Panc1 (cell line): ENCODE data around the gene C3orf70. TPM values are rescaled to one million over a fixed set of nuclear protein-coding genes. Genes with fewer than 3 reads are reported as not detected.

Experiments used
- ATAC-seq: fragments of 200-7000 bp; cut with Tn5 transposase; 2 replicates; pipeline ENCODE4 v1.9.1; 2020; ENCODE audit warnings: mild to moderate bottlenecking, moderate library complexity
- BruUV-seq: library from RNA; stranded (reverse); fragments of 400-500 nt; replicated peaks from 2 replicates; lab custom pipeline; 2021; lab: Mats Ljungman, UMichigan
- CTCF ChIA-PET: fragments of 300-600 bp; sonication (Branson Sonifier 250); formaldehyde crosslinking; loops from one replicate; lab custom pipeline; 2022; ENCODE audit warnings: antibody characterized with exemption; lab: Charles Lee
- POLR2A ChIA-PET: fragments of 300-600 bp; sonication (Branson Sonifier 250); formaldehyde crosslinking; loops from one replicate; lab custom pipeline; 2022; ENCODE audit warnings: antibody characterized with exemption; lab: Charles Lee
- DNase-seq: peaks from one replicate; pipeline ENCODE4 v3.0.0-alpha.2; 2010; ENCODE audit warnings: low read depth, low spot score
- H3K27ac ChIP-seq: 2 replicates; pipeline ENCODE4 v1.5.1; 2011; ENCODE audit warnings: mild to moderate bottlenecking, low read length, inconsistent platforms
- H3K27me3 ChIP-seq: fragments of 200-500 bp; sonication (Bioruptor generic); 2 replicates; pipeline ENCODE4 v1.6.0; 2014; ENCODE audit warnings: low read length, inconsistent platforms; ENCODE audit not compliant: control insufficient read depth, insufficient read depth
- H3K36me3 ChIP-seq: fragments of 200-500 bp; sonication (Bioruptor generic); 2 replicates; pipeline ENCODE4 v1.5.1; 2014; ENCODE audit warnings: inconsistent platforms, mild to moderate bottlenecking, low read length, moderate library complexity; ENCODE audit not compliant: control insufficient read depth, insufficient read depth
- H3K4me1 ChIP-seq: 2 replicates; pipeline ENCODE4 v1.5.1; 2011; ENCODE audit warnings: inconsistent platforms, mild to moderate bottlenecking, low read length, moderate library complexity; ENCODE audit not compliant: control insufficient read depth, insufficient read depth
- H3K4me3 ChIP-seq, 2 experiments: 2 replicates each; pipeline ENCODE4 v1.5.1; 2011 to 2012; ENCODE audit warnings: low read depth in 2 of 2, low read length in 2 of 2, mild to moderate bottlenecking in 2 of 2, inconsistent platforms in 1 of 2, moderate library complexity in 1 of 2
- H3K9me3 ChIP-seq: fragments of 200-500 bp; sonication (Bioruptor generic); 2 replicates; pipeline ENCODE4 v1.5.1; 2014; ENCODE audit warnings: low read depth, mild to moderate bottlenecking, inconsistent platforms, low read length, moderate library complexity; ENCODE audit not compliant: control insufficient read depth, insufficient read depth
- POLR2AphosphoS5 ChIP-seq: IDR thresholded peaks from 2 replicates; pipeline ENCODE4 v1.6.1; 2012; ENCODE audit warnings: mild to moderate bottlenecking, low read depth, low read length, moderate library complexity
- REST ChIP-seq, 2 experiments: IDR thresholded peaks; 2 replicates each; pipeline ENCODE4 v1.6.1; 2011 to 2012; ENCODE audit warnings: low read depth in 2 of 2, control low read depth in 1 of 2, low read length in 1 of 2, mild to moderate bottlenecking in 1 of 2, moderate library complexity in 1 of 2; ENCODE audit not compliant: insufficient read depth in 1 of 2
- SIN3A ChIP-seq: IDR thresholded peaks from 2 replicates; pipeline ENCODE4 v1.6.1; 2012; ENCODE audit warnings: low read depth, mild to moderate bottlenecking, low read length, moderate library complexity, borderline replicate concordance; ENCODE audit not compliant: insufficient read depth
- TCF7L2 ChIP-seq: IDR thresholded peaks from 2 replicates; pipeline ENCODE4 v1.6.1; 2011; ENCODE audit warnings: mild to moderate bottlenecking, low read depth, low read length, inconsistent platforms
- in situ Hi-C: cut with HindIII; loops from 2 replicates; pipeline ENCODE4 v1.10.0; 2016; ENCODE audit warnings: low sequenced_read_pairs, low pct_unique_long_range_greater_than_20kb
- intact Hi-C: fragments of 100-400 bp; cut with micrococcal nuclease; formaldehyde crosslinking; loops from one replicate; pipeline ENCODE4 v1.10.0; 2022; ENCODE audit not compliant: unreplicated experiment
- total RNA-seq: library from RNA; stranded (reverse); gene quantifications from one replicate; pipeline ENCODE4 v1.2.1, GENCODE V29; 2021; ENCODE audit not compliant: unreplicated experiment
- TF ChIP-seq, protein P1 (sequence below): fragments of 450-650 bp; IDR thresholded peaks from 2 replicates; pipeline ENCODE4 v1.5.1; 2017; ENCODE audit warnings: mild to moderate bottlenecking

C3orf70 gene
- total RNA-seq, 1 experiment from 2014 or later = 0.10 TPM

- Histone ChIP-seq H3K9me3 (no peaks in the 10 kb centered on the region), H3K36me3 (no peaks in the 10 kb centered on the region), H3K4me3 (no peak overlapping the region), H3K27ac (no peak overlapping the region), H3K4me1 (no peaks in the 10 kb centered on the region), H3K27me3 (peaks cover 55% of the 10 kb centered on the region)
- no peak for DNase-seq
- ChIA-PET POLR2A (interaction anchor here (0.6 kb wide), 1 partner anchor 97 kb away, joined by 5 read pairs; no protein-coding TSS in a partner anchor), CTCF (no interaction called here)
- TF ChIP-seq TCF7L2 = no peak
- no peak for TF ChIP-seq REST (IDR thresholded peaks at IDR 0.05; ENCODE audit: insufficient read depth in 1 of 2, low read depth in 2 of 2, low read length in 1 of 2)
- TF ChIP-seq, protein P1, sequence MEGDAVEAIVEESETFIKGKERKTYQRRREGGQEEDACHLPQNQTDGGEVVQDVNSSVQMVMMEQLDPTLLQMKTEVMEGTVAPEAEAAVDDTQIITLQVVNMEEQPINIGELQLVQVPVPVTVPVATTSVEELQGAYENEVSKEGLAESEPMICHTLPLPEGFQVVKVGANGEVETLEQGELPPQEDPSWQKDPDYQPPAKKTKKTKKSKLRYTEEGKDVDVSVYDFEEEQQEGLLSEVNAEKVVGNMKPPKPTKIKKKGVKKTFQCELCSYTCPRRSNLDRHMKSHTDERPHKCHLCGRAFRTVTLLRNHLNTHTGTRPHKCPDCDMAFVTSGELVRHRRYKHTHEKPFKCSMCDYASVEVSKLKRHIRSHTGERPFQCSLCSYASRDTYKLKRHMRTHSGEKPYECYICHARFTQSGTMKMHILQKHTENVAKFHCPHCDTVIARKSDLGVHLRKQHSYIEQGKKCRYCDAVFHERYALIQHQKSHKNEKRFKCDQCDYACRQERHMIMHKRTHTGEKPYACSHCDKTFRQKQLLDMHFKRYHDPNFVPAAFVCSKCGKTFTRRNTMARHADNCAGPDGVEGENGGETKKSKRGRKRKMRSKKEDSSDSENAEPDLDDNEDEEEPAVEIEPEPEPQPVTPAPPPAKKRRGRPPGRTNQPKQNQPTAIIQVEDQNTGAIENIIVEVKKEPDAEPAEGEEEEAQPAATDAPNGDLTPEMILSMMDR = no peak
- no peak for TF ChIP-seq SIN3A
- TF ChIP-seq POLR2AphosphoS5 = no peak
- no peak for ATAC-seq
- in situ Hi-C loops (no loop called here), intact Hi-C loops (no loop called here)
- BruUV-seq = no TSS peak
Observed at GRCh38 chr3:185145511-185145910, 7.3 kb downstream of the C3orf70 start.

- ATAC-seq = no peak
- BruUV-seq = no TSS peak
- Histone ChIP-seq H3K4me3 (no peak overlapping the region), H3K9me3 (no peaks in the 10 kb centered on the region), H3K27ac (no peak overlapping the region), H3K36me3 (no peaks in the 10 kb centered on the region), H3K4me1 (no peaks in the 10 kb centered on the region), H3K27me3 (peaks cover 48% of the 10 kb centered on the region)
- in situ Hi-C loops (no loop called here), intact Hi-C loops (no loop called here)
- CTCF ChIA-PET = no interaction called here
- TF ChIP-seq SIN3A (no peak), REST (IDR thresholded peaks at IDR 0.05; ENCODE audit: insufficient read depth in 1 of 2, low read depth in 2 of 2, low read length in 1 of 2) (no peak), POLR2AphosphoS5 (no peak)
- TF ChIP-seq, protein P1 = no peak
- no peak for DNase-seq
- POLR2A ChIA-PET = no interaction called here
Observed at GRCh38 chr3:185144784-185145183, 8.1 kb downstream of the C3orf70 start.
